DMS 273 treated with DMSO at 0.1 percent for 48 hours (cell line): Measurements from ENCODE around the gene DGUOK.

ENCODE experiments used
- DNase-seq: peaks from one replicate; lab custom pipeline; 2025; lab: John Stamatoyannopoulos, UW

The DGUOK gene

GRCh38 chr2:73999881-74000597, 73.4 kb downstream of the DGUOK start:
- no peak for DNase-seq

DNA sequence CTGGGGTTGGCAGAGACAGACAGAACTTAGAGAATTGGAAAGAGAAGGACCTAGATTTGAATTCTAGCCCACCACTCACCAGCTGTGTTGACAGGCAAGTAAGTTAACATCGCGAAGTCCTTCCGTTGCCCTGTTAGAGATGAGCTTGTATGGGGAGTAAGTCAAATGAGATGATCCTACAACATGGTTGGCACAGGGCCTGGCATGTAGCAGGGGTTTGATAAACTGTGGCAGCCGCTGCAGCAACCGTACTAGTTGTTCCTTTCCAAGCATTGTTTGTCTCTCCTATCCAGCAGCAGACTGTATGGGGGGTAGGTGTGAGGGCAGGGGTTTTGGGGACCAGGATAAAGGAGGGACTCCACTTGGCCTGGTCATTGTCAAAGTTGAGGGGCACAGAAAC, 74.0 kb downstream of the DGUOK start:
- no peak for DNase-seq

DNA sequence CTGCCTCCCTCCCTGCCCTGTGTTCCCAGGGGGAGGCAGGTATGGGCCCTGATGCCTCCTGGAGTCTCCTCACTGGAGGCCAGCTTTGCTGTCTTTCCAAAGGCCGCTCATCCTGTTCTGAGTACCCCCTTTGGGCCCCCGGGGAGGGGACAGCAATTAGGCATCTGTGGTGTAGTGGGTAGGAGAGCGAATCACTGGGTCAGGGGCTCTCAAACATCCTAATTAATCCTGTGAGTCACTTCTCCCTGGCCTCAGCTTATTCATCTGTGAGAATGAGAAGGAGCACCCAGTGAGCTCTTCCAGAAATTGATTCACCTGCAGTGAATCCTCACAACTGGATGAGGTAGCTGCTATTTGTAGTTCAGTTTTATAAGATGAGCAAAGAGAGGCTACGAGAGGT, 74.4 kb downstream of the DGUOK start:
- no peak for DNase-seq

- DNase-seq = no peak
Measured at GRCh38 chr2:74001781-74002504, 75.3 kb downstream of the DGUOK start.

GRCh38 chr2:74002505-74003421, 76.1 kb downstream of the DGUOK start:
- peak; percentile 65 for DNase-seq

DNA sequence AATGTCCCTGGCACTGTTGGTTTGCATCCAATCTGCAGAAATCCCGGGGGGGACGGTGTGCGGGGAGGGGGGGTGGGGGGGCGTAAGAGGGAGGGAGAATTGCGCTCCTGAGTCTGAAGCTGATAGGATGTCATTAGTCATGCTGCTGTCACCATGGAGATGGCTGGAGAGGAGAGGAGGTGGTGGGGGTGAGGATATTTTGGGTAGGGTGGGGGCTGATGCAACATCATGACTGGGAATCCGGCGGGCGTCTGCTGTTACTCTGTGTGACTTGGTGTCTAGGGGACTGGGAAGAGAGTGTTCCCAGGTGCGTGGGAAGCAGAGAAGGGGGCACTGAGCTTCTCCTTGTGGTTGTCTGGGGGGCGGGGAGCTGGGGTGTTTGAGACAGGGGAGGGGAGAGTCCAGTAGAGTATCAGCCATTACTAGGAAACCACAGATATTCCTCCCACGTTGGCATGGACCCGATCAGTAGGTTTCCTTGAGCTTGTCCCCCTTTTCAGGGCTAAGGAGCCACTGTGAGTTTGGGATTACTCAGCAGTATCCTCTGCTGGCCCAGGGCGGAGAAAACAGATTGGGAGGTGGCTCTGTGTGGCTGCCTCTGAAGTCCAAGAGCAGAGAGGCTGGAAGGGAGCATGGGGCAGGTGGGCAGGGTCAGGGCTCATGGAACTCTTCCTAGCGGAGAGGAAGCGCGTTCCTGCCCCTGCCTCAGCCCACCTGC, 77.0 kb downstream of the DGUOK start:
- peak; percentile 36 for DNase-seq

DNA sequence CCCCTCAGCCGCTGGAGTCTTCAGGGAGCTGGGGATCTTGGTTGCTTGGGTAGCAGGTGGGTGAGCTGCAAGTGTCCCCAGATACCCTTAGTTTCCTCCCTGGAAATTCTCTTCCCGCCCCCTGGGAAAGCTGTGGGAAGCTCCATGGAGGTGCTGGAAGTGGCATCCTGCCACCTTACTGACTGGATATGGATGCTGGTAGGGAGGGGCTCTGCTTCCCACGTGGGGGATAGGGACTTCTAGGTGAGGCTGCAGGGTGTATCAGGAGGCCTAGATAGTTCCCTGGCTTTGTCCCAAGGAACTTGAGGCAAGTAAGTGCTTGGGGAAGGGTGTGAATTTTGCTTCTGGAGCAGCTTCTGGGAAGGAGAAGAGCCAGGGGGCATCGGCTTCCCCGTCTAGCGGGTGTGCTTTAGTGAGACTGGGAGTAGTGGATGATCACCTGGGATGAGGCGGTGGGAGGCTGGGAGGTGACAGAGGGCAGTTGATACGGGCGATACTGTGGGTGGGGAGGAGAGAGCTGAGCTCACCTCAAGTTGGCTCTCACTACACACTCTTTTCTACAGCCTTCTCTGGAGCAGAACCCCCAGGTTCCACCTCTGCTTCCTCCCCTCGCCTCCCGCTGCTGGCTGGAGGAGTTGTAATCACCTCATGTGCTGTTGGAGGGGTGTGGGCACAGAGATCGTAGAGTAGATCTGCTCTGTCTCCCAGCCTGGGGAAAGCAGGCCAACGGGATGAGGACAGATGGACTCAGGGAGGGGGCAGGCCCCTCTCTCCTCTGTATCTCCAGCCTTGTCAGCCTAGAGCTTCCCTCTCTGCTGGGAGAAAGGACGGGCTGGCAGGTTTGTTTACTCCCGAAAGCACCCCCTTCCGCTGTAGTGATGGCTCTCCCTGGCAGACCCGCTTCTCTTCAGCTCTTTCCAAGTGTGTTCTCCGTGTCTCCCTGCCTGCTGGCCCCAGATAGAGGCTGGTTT, 77.8 kb downstream of the DGUOK start:
- DNase-seq = peak; percentile 77

DNA sequence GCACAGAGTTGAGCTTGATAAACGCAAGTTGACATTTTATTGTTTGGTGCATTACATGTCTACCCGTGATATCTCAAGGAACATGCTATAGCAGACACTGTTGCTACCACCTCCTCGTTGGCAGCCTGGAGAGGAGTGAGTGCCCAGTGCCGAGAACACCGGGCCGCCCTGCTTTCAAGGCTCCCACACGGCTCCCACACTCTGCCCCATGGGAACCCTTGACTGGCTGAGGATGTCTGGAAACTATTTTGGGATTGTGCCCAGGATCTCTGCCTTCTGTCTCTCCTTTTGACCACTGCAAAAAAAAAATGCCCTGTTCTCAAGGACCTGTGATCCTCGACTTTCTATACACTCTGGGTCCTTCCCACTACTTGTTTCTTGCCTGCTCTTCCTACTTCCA, 79.1 kb downstream of the DGUOK start:
- DNase-seq = peak; percentile 67

GRCh38 chr2:74006459-74006858, 79.8 kb downstream of the DGUOK start:
- peak; percentile 25 for DNase-seq

- DNase-seq = no peak
Measured at GRCh38 chr2:74007121-74007520, 80.4 kb downstream of the DGUOK start.

GRCh38 chr2:74007711-74008110, 81.0 kb downstream of the DGUOK start:
- DNase-seq = no peak
